ENCODE results near the gene ADAM8. TPM values are rescaled to one million over a fixed set of nuclear protein-coding genes. Genes with fewer than 3 reads are reported as not detected.
"Not testable (repeated sequence)": the region's sequence is repeated elsewhere in the genome, so short reads cannot be mapped to it uniquely, and the experiment has no call there.

Gene ADAM8
- total RNA-seq, 3 donors from 2014 or later (not counting 1 experiment from before 2014, with no cell fraction given), result 357 to 682 (median 425) TPM

- no peaks in the 10 kb centered on the region for H3K36me3 Mint-ChIP-seq
- DNase-seq, result no peak
These were observed 50.9 kb downstream of the ADAM8 start for GRCh38 chr10:133225707-133226191.

GRCh38 chr10:133224756-133225372, 51.8 kb downstream of the ADAM8 start:
- H3K9me3 ChIP-seq (ENCODE audit: control insufficient read depth, insufficient read depth, low read length), result no peaks in the 10 kb centered on the region
- no peak overlapping the region for H3K4me3 ChIP-seq (ENCODE audit: low read length)
- intact Hi-C loops (cut with micrococcal nuclease), result no loop called here
- Mint-ChIP-seq H3K9me3 (no peaks in the 10 kb centered on the region), H3K4me3 (no peak overlapping the region), H3K36me3 (no peaks in the 10 kb centered on the region), H3K27ac (no peak overlapping the region), H3K27me3 (ENCODE audit: low read depth in 2 of 2) (peaks cover 42% of the 10 kb centered on the region in 2 donors), H3K4me1 (peaks cover 0 to 11% of the 10 kb centered on the region in 2 donors)
- 88% methylated on average over 25 of the region's 25 CpGs for WGBS (ENCODE audit: insufficient coverage)
- no peaks in the 10 kb centered on the region for H3K36me3 ChIP-seq (ENCODE audit: control insufficient read depth, insufficient read depth, low read length)
- no peak overlapping the region for H3K27ac ChIP-seq (ENCODE audit: low read length)
- ATAC-seq (no peak), DNase-seq (no peak)
- H3K4me1 ChIP-seq (ENCODE audit: control insufficient read depth, insufficient read depth, low read length), result peaks cover 6% of the 10 kb centered on the region
- TF ChIP-seq CTCF (IDR thresholded peaks at IDR 0.05), result no peak
- H3K27me3 ChIP-seq (ENCODE audit: control insufficient read depth, insufficient read depth, low read length), result peaks cover 19% of the 10 kb centered on the region

More at GRCh38 chr10:133225707-133226191, 50.9 kb downstream of the ADAM8 start:
- Mint-ChIP-seq H3K4me1 (peaks cover 0 to 10% of the 10 kb centered on the region in 2 donors), H3K9me3 (no peaks in the 10 kb centered on the region), H3K4me3 (no peak overlapping the region), H3K27me3 (ENCODE audit: low read depth in 2 of 2) (peaks cover 41 to 42% of the 10 kb centered on the region in 2 donors), H3K27ac (no peak overlapping the region)
- Histone ChIP-seq H3K4me3 (ENCODE audit: low read length) (no peak overlapping the region), H3K36me3 (ENCODE audit: control insufficient read depth, insufficient read depth, low read length) (no peaks in the 10 kb centered on the region), H3K4me1 (ENCODE audit: control insufficient read depth, insufficient read depth, low read length) (peaks cover 6% of the 10 kb centered on the region), H3K27ac (ENCODE audit: low read length) (no peak overlapping the region), H3K27me3 (ENCODE audit: control insufficient read depth, insufficient read depth, low read length) (peaks cover 19% of the 10 kb centered on the region), H3K9me3 (ENCODE audit: control insufficient read depth, insufficient read depth, low read length) (no peaks in the 10 kb centered on the region)
- ATAC-seq, result no peak
- no peak for TF ChIP-seq CTCF (IDR thresholded peaks at IDR 0.05)
- 56% methylated on average over 23 of the region's 23 CpGs for WGBS (ENCODE audit: insufficient coverage)
- intact Hi-C loops (cut with micrococcal nuclease), result no loop called here

GRCh38 chr10:133224076-133224475, 52.6 kb downstream of the ADAM8 start:
- H3K4me1 Mint-ChIP-seq, result peaks cover 0 to 5% of the 10 kb centered on the region in 2 donors
- peaks cover 36 to 38% of the 10 kb centered on the region in 2 donors for H3K27me3 Mint-ChIP-seq (ENCODE audit: low read depth in 2 of 2)
- H3K27me3 ChIP-seq (ENCODE audit: control insufficient read depth, insufficient read depth, low read length), result peaks cover 15% of the 10 kb centered on the region
- no peak overlapping the region for H3K4me3 ChIP-seq (ENCODE audit: low read length)
- ATAC-seq (no peak), DNase-seq (no peak)
- no peak overlapping the region for H3K27ac ChIP-seq (ENCODE audit: low read length)
- WGBS (ENCODE audit: insufficient coverage), result 86% methylated on average over 12 of the region's 14 CpGs
- no peak overlapping the region for H3K27ac Mint-ChIP-seq
- no peaks in the 10 kb centered on the region for H3K36me3 Mint-ChIP-seq
- H3K9me3 ChIP-seq (ENCODE audit: control insufficient read depth, insufficient read depth, low read length), result no peaks in the 10 kb centered on the region
- no peaks in the 10 kb centered on the region for H3K36me3 ChIP-seq (ENCODE audit: control insufficient read depth, insufficient read depth, low read length)
- H3K4me3 Mint-ChIP-seq, result no peak overlapping the region
- TF ChIP-seq CTCF (IDR thresholded peaks at IDR 0.05), result no peak
- peaks cover under 1% of the 10 kb centered on the region for H3K4me1 ChIP-seq (ENCODE audit: control insufficient read depth, insufficient read depth, low read length)
- no peaks in the 10 kb centered on the region for H3K9me3 Mint-ChIP-seq
- intact Hi-C loops (cut with micrococcal nuclease), result no loop called here

- H3K36me3 ChIP-seq (ENCODE audit: control insufficient read depth, insufficient read depth, low read length); H3K4me1 ChIP-seq (ENCODE audit: control insufficient read depth, insufficient read depth, low read length); H3K27ac Mint-ChIP-seq; H3K9me3 Mint-ChIP-seq; H3K4me3 Mint-ChIP-seq; H3K4me1 Mint-ChIP-seq; H3K27ac ChIP-seq (ENCODE audit: low read length); H3K4me3 ChIP-seq (ENCODE audit: low read length); intact Hi-C loops (cut with micrococcal nuclease); ATAC-seq; H3K9me3 ChIP-seq (ENCODE audit: control insufficient read depth, insufficient read depth, low read length); DNase-seq; H3K36me3 Mint-ChIP-seq; H3K27me3 ChIP-seq (ENCODE audit: control insufficient read depth, insufficient read depth, low read length): not testable (repeated sequence)
- WGBS (ENCODE audit: insufficient coverage), result 91% methylated on average over 11 of the region's 22 CpGs
- H3K27me3 Mint-ChIP-seq (ENCODE audit: low read depth in 2 of 2), result peaks cover 19% of the 10 kb centered on the region in 2 donors
These were observed 54.9 kb downstream of the ADAM8 start for GRCh38 chr10:133221756-133222155.

Data from natural killer cell (primary cell).